GM10847 (cell line): Measurements from ENCODE around the gene XPA.

Source experiments
- POLR2A ChIP-seq: IDR thresholded peaks from 2 replicates; pipeline ENCODE4 v1.6.1; 2011; ENCODE audit not compliant: insufficient read length; ENCODE audit errors: extremely low read depth

XPA gene

DNA sequence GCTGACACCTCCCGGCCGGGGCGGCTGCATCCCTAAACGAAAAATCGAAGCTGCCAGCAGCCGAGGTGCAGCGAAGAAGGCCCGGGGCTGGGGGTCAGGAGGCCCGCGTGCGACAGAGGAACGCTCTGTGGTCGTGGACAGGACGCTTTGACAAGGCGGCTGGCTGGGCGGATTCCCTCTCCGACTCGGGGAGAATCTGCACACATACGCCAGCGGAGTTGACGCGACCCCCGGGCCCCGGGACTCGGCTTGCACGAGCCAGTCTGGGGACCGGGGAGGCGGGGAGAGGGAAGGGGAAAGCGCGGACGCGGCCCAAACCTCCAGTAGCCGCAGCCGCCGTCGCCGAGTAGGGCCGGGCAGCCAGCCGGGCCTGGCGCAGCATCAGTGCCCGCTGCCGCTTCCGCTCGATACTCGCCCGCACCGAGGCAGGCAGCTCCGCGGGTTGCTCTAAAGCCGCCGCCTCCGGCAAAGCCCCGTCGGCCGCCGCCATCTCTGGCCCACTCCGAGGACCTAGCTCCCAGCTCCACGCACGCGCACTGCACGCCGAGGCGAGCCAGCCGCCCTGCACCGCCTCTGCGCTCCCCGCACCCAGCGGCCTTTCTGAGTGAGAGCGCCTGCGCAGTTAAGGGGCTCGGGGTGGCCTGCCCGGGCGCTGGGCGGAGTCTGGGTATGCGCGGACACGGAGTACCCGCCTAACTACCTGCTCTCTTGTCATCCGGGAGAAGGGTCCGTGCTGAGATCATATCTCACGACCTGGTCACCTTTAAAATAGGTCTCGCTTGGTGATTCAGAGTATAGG lies at the start of gene XPA:
XPA (minus strand) TSS at position 538 of the 799 bp plus-strand sequence; CDS start at position 490, 48 bp downstream.
- TF ChIP-seq POLR2A: peak; percentile 84

DNA sequence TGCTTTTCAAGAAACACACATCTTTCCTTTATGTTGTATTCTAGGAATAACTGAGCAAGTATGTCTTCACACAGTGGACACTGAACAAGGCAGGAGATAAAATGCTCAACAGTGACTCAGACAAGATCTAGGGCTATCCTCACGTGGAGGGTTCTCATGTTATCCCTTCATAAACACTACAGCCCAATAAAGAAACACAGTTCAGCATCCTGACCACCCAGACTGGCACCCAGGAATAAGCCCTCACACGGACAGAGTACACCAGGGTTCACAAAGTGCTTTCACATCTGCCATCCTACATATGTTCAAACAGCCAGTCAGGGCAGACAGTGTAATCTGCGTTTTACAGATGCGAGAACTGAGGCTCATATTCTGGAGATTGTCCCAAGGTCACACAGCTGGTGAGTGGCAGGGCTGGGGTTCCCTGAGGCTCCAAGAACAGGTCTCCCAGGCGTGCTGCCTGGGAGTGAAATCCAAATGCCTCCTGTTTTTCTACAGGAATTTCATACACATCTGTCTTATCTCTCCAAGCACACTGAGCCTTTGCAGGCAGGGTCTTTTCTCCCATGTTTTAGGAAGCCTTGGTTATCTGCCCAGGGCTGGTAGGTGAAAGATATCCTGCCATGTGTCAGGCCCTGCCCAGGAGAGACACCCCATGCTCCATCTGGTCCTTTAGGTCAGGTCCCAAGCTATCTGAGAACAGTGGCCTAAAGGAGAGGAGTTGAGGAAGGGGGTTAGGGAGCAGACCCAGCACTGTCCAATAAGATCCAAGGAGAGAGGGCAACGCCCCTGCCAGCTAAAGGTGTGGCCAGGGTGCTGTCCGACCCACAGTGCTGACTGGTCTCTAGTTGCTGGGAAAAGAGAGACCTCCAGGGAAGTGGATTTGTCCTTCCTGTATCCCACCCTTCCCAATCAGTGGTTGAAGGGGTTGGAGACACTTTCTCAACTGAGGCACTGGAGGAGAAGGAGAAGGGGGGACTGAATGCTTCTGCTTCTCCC lies 47.9 kb upstream of the XPA start:
- no peak for TF ChIP-seq POLR2A

- TF ChIP-seq POLR2A: no peak
These were observed 45.4 kb upstream of the XPA start for GRCh38 chr9:97742545-97742944.

GRCh38 chr9:97741947-97742346 lies 44.8 kb upstream of the XPA start:
- TF ChIP-seq POLR2A: no peak

- TF ChIP-seq POLR2A: no peak
These were observed 44.0 kb upstream of the XPA start for GRCh38 chr9:97740848-97741821.

DNA sequence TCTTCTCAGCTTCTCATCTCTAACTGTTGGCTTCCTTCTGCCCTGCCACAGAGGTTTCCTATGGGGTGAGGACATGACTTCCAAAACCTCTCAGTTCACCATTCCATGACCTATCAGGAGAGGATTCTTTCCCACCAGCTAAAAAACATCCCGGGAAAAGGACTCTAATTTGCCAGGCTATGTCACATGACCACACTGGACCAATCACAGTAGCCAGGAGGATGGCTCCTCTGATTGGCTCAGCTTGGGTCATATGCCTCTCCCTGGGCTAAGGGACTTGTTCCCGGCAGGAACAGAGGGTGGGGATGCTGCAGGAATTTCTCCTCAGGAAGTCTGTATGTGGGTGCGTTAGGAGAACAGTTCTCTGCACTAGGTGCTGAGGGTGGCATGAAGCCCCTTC lies 40.3 kb upstream of the XPA start:
- no peak for TF ChIP-seq POLR2A

DNA sequence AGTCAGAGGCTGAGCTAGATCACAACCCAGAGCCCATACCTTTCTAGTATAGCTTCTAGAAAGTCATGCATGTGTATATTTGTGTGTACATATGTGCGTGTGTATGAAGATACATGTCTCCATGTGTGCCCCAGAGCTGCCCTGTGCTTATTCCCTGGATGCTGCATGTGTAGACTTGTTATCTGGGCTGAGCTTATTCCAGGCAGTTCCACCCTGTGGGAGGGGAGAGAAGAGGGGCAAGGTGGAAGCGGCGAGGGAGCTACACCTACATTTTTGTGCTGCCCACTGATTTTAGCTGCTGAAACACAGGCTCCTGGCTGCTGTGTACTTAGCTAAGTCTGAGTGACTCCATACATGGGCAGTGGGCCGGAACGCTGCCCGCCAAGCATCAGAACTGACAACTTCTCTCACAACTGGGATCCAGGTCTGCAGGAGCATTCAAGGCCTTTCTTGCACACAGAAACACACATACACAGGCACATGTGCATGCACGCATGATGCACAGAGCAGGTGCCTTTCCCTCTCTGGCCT lies 38.0 kb upstream of the XPA start:
- TF ChIP-seq POLR2A: no peak

- TF ChIP-seq POLR2A: no peak
These were observed 29.6 kb upstream of the XPA start for GRCh38 chr9:97726716-97727115.

DNA sequence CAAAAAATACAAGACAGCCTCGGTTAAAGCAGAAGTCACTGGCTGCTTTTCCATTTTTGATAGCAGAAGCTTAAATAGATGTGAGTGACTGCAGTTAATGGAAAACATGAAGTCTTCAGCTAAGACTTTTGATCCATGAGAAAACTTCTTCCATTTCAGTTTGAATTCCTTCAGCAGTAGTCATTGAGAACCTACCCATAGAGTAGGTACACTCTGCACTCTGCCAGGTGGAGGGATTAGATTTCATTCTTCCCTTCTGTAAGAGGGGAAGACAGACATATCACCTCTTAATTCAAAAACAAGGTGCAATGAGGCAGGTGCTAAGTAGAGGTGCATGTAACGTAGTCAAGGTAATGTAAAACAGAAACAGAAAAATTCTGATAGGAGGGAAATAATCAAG lies 26.7 kb upstream of the XPA start:
- no peak for TF ChIP-seq POLR2A

GRCh38 chr9:97722331-97722730 lies 25.2 kb upstream of the XPA start:
- no peak for TF ChIP-seq POLR2A

GRCh38 chr9:97721396-97721795 lies 24.3 kb upstream of the XPA start:
- TF ChIP-seq POLR2A: no peak

GRCh38 chr9:97717866-97718265 lies 20.7 kb upstream of the XPA start:
- TF ChIP-seq POLR2A: no peak

GRCh38 chr9:97714435-97714834 lies 17.3 kb upstream of the XPA start:
- no peak for TF ChIP-seq POLR2A

DNA sequence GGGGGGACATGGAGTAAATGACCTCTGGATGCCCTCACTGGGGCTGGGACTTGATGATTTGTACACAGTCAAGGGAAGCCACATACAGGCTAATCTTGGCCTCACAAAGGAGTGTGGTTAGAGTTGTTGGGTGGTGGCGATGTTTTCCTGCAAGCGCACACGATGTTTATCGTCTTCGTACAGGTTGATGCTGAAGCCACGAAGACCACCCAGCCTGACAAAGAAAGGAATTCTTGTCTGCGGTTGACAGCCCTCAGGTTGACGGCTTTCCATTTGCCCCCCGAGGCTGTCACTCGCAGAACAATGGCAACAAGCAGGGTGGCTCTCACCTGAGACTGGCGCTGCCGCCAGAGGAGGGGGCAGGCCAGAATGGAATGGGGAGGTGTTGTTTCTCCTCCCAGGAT lies 14.1 kb upstream of the XPA start:
- no peak for TF ChIP-seq POLR2A
